Ascending aorta (tissue), 2 donors: ENCODE data around the gene ELAVL1. TPM values are rescaled to one million over a fixed set of nuclear protein-coding genes. Genes with fewer than 3 reads are reported as not detected.
A peak's percentile ranks its signal among the peaks of the same experiment; 100 is the strongest.
"Not testable (repeated sequence)": the region's sequence is repeated elsewhere in the genome, so short reads cannot be mapped to it uniquely, and the experiment has no call there.

ENCODE experiments used
- DNase-seq, 2 donors: peaks; one replicate each; pipeline ENCODE4 v3.0.0-alpha.2; 2019; ENCODE audit warnings: low spot score in 2 of 2
- H3K27ac ChIP-seq, 2 donors: fragments of 200-600 bp; sonication (generic); one replicate each; pipeline ENCODE4 v1.5.1; 2016 to 2017; ENCODE audit warnings: mild to moderate bottlenecking in 1 of 2
- H3K27me3 ChIP-seq: fragments of 200-600 bp; sonication (generic); one replicate; pipeline ENCODE4 v1.5.1; 2017
- H3K36me3 ChIP-seq, 2 donors: fragments of 200-600 bp; sonication (generic); one replicate each; pipeline ENCODE4 v1.5.1; 2016
- H3K4me1 ChIP-seq, 2 donors: fragments of 200-600 bp; sonication (generic); one replicate each; pipeline ENCODE4 v1.5.1; 2016 to 2017; ENCODE audit warnings: mild to moderate bottlenecking in 1 of 2
- H3K4me3 ChIP-seq, 2 donors: fragments of 200-600 bp; sonication (generic); one replicate each; pipeline ENCODE4 v1.5.1; 2016 to 2017; ENCODE audit warnings: mild to moderate bottlenecking in 1 of 2
- H3K9me3 ChIP-seq, 2 donors: fragments of 200-600 bp; sonication (generic); one replicate each; pipeline ENCODE4 v1.5.1; 2016
- CTCF ChIP-seq, 3 experiments: fragments of 200-600 bp in 2 of 3; fragments of 450-650 bp in 1 of 3; sonication (generic) in 2 of 3; IDR thresholded peaks; one replicate each; pipeline ENCODE4 v1.5.1; 2016 to 2019; ENCODE audit warnings: antibody characterized with exemption in 3 of 3, mild to moderate bottlenecking in 1 of 3, moderate library complexity in 1 of 3
- intact Hi-C: fragments of 100-400 bp; cut with DNase I; formaldehyde crosslinking; loops from one replicate; pipeline ENCODE4 v1.15.1; 2023
- total RNA-seq: library from RNA; depleted of rRNA; stranded (reverse); fragments of >200 nt; gene quantifications from one replicate; pipeline ENCODE4 v1.1.0, GENCODE V29; 2016

The ELAVL1 gene
- total RNA-seq, 1 donor from 2014 or later, result 19.9 TPM

GRCh38 chr19:7919610-7920518, 85.6 kb downstream of the ELAVL1 start, which contains the start of gene SNAPC2:
TSS of gene SNAPC2 (plus strand) at chr19:7920338. CDS start at chr19:7920367, 29 bp downstream.
- peak in 1 of 3 experiments; percentile 5 for TF ChIP-seq CTCF (IDR thresholded peaks at IDR 0.05)
- DNase-seq, result peak; percentile 81 to 98
- Histone ChIP-seq H3K4me3 (peak within 1 kb of the TSS; percentile 96 to 97), H3K4me1 (peaks cover 37 to 39% of the 10 kb centered on the region in 2 donors), H3K27me3 (peaks cover 13% of the 10 kb centered on the region), H3K9me3 (no peaks in the 10 kb centered on the region), H3K27ac (peak within 1 kb of the TSS; percentile 90 to 93), H3K36me3 (peaks cover 6 to 13% of the 10 kb centered on the region in 2 donors)
- intact Hi-C loops, result loop anchor here (1.0 to 10.0 kb wide), 9 partner anchors 17 to 1865 kb away; partner anchors contain the start of genes ELAVL1, MAP2K7, RAB11B and TIMM44

- no peak overlapping the region for H3K4me3 ChIP-seq
- H3K36me3 ChIP-seq, result peaks cover 6 to 13% of the 10 kb centered on the region in 2 donors
- TF ChIP-seq CTCF (IDR thresholded peaks at IDR 0.05), result no peak
- no peak overlapping the region for H3K27ac ChIP-seq
- peaks cover 13% of the 10 kb centered on the region for H3K27me3 ChIP-seq
- no peak for DNase-seq
- no peaks in the 10 kb centered on the region for H3K9me3 ChIP-seq
- intact Hi-C loops, result loop anchor here (5.0 kb wide), 1 partner anchor 92 kb away; no protein-coding TSS in a partner anchor
- H3K4me1 ChIP-seq, result peaks cover 36 to 39% of the 10 kb centered on the region in 2 donors
Measured at GRCh38 chr19:7918615-7919421, 86.6 kb downstream of the ELAVL1 start.

GRCh38 chr19:7918062-7918614, 87.3 kb downstream of the ELAVL1 start:
- Histone ChIP-seq H3K36me3 (peaks cover 6 to 14% of the 10 kb centered on the region in 2 donors), H3K4me3 (peak overlapping the region; percentile 29 to 62), H3K27me3 (peaks cover 13% of the 10 kb centered on the region), H3K4me1 (peaks cover 36 to 39% of the 10 kb centered on the region in 2 donors)
- not testable (repeated sequence) for H3K27ac ChIP-seq, DNase-seq, H3K9me3 ChIP-seq
- intact Hi-C loops, result loop anchor here (5.0 kb wide), 1 partner anchor 91 kb away; no protein-coding TSS in a partner anchor

- peaks cover 36 to 37% of the 10 kb centered on the region in 2 donors for H3K4me1 ChIP-seq
- intact Hi-C loops, result loop anchor here (5.0 kb wide), 1 partner anchor 90 kb away; no protein-coding TSS in a partner anchor
Measured at GRCh38 chr19:7917267-7918061, 88.0 kb downstream of the ELAVL1 start.

More at GRCh38 chr19:7917267-7918061, 88.0 kb downstream of the ELAVL1 start:
- peak; percentile 56 to 66 (median 56) for TF ChIP-seq CTCF (IDR thresholded peaks at IDR 0.05)
- H3K9me3 ChIP-seq, result no peaks in the 10 kb centered on the region
- peak overlapping the region; percentile 29 to 62 for H3K4me3 ChIP-seq
- no peak for DNase-seq
- H3K36me3 ChIP-seq, result peaks cover 13 to 14% of the 10 kb centered on the region in 2 donors
- H3K27ac ChIP-seq, result peak overlapping the region; percentile 11 to 44
- H3K27me3 ChIP-seq, result peaks cover 13% of the 10 kb centered on the region
